Left cardiac atrium (tissue), 4 donors: ENCODE measurements around the gene ANKRD44. TPM values are rescaled to one million over a fixed set of nuclear protein-coding genes. Genes with fewer than 3 reads are reported as not detected.

Source experiments
- ATAC-seq, 2 donors: fragments of 200-7000 bp; cut with Tn5 transposase; one replicate each; pipeline ENCODE4 v1.9.1; 2020; ENCODE audit warnings: mild to moderate bottlenecking in 2 of 2, moderate library complexity in 2 of 2
- DNase-seq: peaks from one replicate; pipeline ENCODE4 v3.0.0-alpha.2; 2020
- intact Hi-C, 2 donors: fragments of 100-400 bp; cut with DNase I; formaldehyde crosslinking; loops; one replicate each; pipeline versions ENCODE4 v1.14.1 to v1.15.1; 2022 to 2023
- total RNA-seq, 2 donors: library from RNA; stranded (reverse); fragmentation: NEBNext Ultra II Directional; extraction: Animal tissue kit (Norgen Biotek cat#: 25700); gene quantifications; one replicate each; pipeline ENCODE4 v1.2.1, GENCODE V29; 2021
- donor health status: DM: no; HTN: yes; CAD: no.
- donor health status: DM: no; HTN: yes; CAD: no; lungs with severe emphysema.
- donor health status: DM: yes; HTN: yes; CAD: no.
- donor health status: Dilated cardiomyopathy.

Gene ANKRD44
- total RNA-seq, 2 donors from 2014 or later: 10.2 to 16.8 TPM

DNA sequence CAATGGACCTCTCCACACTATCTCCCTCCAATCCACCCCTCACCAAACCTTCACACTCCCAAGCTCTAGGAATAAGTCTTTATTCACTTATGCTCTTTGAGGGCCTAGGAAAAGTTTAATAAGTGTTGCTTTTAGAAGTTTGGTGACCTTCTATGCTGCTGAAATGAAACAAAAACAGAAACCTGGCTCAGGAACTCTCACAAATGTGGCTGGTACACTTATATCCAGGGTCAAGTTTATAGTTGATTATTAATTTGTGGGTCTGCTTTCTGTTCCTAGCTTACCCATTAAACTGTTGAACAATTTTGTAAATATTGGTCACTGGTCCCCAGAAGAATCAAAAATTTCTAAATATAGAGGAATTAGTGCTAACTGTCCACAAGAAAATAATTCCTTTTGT is 14.2 kb upstream of the ANKRD44 start:
- ATAC-seq: no peak

DNA sequence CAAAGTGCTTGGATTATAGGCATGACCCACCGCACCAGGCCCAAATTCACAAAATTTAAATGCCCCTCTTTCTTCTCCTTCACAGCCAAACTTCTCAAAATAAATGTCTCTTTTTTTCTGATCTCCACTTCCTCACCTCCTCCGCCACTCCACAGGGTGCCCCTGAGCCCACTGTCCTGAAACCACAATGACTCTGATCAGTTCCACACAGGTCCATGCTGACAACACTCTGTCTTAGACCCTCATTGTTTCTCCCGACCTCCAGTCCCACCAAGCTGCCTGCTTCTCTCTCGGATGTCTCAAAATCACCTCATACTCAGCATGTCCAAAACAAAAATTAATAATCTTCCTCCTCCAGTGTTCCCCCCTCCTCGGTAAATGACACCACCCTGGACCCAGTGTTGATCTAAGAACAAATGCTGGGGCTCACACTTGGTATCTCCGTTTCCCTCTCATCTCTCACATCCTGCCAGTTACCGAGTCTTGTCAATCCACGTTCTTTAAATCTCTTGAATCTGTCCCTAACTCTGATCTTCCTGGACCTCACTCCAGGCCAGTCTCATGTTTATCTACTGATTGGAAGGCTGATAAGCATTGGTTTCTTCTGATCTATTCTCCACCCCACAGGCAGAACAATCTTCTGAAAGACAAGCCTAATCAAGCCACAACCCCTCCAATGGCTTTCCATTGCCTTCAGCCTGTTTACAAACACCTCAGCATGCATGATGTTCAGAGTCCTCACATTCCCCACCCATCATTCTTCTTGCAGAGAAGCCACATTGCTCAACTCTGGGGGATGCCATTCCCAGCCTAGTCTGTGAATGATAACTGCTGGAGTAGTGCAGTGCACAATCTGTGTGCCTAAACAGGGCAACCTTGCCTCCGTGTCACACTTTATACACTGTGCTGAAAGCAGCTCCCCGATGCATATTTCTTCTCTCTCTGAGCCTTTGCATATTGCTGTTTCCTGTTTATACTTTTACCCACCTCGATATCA is 12.4 kb upstream of the ANKRD44 start:
- no peak for DNase-seq
- no peak for ATAC-seq
- intact Hi-C loops: loop anchor here in 1 of 2 donors (5.0 kb wide), 1 partner anchor 44 kb away; no protein-coding TSS in a partner anchor

More for the DNA sequence above, 14.2 kb upstream of the ANKRD44 start:
- DNase-seq: no peak
- intact Hi-C loops: loop anchor here in 1 of 2 donors (5.0 kb wide), 1 partner anchor 42 kb away; no protein-coding TSS in a partner anchor

DNA sequence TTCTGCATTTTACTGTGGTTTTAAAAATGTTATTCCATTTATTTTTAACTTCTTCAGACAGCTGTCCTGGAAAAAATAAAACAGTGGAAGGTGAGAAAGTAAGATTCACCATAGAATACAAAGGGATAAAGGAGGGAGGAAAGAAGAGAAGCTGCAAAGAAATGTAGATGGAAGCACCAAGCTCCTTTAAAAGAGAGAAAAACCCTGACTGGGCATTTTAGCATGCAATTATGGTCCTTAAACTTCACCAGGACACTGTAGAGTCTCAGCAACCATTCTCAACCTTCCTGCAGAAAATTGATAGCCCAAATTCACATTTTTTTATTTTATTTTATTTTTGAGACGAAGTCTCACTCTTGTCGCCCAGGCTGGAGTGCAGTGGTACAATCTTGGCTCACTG is 11.6 kb upstream of the ANKRD44 start:
- intact Hi-C loops: loop anchor here in 1 of 2 donors (5.0 kb wide), 1 partner anchor 45 kb away; no protein-coding TSS in a partner anchor
- no peak for ATAC-seq

DNA sequence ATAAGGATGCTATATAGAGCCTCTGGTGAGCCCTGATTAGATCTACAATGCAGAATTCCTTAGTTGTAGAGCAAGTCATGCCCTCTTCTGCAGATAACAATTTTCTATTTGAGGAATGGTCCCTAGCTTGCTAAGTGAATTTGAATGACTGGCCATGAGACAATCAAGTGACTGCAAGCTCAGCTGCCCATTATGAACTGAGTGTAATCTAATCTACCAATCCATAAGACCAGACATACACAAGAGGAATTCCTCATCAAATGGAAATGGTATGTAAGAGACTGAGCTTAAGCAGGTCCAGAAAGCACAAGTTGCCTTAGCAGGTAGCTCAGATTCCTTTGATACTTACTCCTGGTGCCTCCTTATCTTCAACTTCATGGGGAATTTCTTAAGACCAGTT is 4.8 kb upstream of the ANKRD44 start:
- intact Hi-C loops: no loop called here
- DNase-seq: no peak
- ATAC-seq: no peak

More for the DNA sequence above, 11.6 kb upstream of the ANKRD44 start:
- DNase-seq: no peak

DNA sequence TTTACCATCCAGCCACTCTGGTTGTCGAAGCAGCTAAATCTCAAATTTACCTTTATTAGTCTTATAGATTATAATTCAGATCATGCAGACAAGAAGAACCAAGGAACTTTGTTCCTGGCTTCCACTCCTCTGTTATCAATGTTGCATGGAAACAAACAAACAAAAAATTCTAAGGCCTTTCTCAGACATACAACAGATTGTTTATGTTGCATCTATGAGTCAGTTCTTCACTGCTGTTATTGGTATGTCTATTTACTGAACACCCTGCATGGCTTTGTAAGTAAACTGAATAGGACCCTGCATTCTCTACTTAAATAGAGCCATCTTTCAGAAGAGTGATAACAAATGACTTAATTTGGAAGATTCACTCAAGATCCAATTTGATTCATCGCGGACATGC is 1.6 kb upstream of the ANKRD44 start:
- DNase-seq: no peak

DNA sequence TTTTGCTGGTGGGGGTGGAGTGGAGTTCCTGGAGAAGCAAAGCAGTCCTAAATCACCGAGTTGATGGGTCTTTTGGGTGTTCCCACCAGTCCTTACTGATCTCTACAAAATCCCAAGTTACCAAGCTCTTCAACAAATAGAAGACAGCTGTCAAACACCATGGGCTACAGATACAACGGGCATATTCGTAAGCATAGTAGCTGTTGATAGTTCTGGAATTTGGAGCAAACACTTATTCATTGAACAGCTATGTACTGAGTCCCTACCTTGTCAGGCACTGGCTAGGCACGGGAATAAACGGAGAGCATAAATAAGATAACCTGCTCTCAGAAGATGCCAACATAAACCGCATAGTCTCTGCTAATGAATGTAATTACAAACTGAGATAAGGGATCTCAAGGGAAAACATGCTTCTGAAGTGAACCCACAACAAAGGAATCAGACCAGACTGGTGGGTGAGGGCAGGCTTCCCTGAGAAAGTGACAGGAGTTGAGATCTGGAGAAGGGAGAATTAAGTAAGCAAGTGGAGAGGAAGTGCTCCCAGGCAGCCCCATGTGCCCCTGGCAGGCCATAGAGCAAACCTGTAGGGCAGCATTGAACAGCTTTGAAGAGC is 947 bp upstream of the ANKRD44 start:
- intact Hi-C loops: loop anchor here (5.0 kb wide), 3 partner anchors 124 to 199 kb away; no protein-coding TSS in a partner anchor
- ATAC-seq: no peak
- DNase-seq: no peak

More for the DNA sequence above, 1.6 kb upstream of the ANKRD44 start:
- no peak for ATAC-seq
- intact Hi-C loops: loop anchor here (5.0 kb wide), 3 partner anchors 125 to 200 kb away; no protein-coding TSS in a partner anchor

DNA sequence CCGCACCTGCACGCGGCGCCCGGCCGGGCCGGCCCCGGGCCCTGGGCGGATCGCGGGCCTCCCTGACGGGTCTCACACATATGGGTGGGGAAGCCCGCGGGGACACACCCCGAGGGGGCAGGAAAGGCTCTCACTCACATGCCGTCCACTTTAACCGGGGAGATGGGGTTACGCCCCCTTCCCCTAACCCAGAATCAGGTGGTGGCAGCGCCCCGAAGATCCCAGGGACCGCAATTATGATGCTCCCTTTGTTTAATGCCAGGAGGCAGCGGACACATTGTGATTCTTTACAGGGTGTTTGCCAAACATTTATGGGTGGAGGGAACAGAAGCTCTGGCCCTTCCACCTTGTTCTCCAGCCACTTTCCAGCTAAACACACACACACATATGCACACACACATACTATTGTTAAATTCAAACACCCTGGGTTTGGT is 424 bp upstream of the ANKRD44 start:
- intact Hi-C loops: loop anchor here (1.0 to 5.0 kb wide), 4 partner anchors 120 to 199 kb away; no protein-coding TSS in a partner anchor
- DNase-seq (no peak), ATAC-seq (no peak)

DNA sequence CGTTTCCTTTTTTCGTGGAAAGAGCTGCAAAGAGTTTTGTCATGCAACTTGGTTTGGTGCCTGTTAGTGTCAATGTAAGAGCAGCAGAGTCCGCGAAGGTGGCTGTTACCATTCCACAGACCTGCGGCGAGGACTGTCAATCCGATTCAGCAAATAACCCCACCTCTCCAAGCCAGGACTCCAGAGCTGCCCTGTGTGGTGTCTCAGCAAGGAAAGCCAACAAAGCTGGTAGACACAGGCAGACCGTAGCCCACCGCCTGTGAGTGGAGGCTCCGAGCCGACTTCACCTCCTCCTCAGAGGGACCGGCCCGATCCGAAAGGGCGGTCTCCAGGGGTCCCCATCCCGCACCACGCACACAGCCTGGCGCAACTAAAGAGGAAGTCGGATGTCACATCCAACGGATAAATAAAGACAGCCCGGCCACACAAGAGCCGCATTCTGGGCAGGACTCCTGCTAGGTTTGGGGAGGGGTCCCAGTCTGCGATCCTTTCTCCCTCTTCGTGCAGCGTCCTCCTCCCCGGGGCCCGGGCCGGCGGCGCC is 819 bp downstream of the ANKRD44 start:
- ATAC-seq: peak in 1 of 2 donors; percentile 4
- intact Hi-C loops: loop anchor here (1.0 to 5.0 kb wide), 4 partner anchors 118 to 197 kb away; no protein-coding TSS in a partner anchor
- DNase-seq: peak; percentile 35

DNA sequence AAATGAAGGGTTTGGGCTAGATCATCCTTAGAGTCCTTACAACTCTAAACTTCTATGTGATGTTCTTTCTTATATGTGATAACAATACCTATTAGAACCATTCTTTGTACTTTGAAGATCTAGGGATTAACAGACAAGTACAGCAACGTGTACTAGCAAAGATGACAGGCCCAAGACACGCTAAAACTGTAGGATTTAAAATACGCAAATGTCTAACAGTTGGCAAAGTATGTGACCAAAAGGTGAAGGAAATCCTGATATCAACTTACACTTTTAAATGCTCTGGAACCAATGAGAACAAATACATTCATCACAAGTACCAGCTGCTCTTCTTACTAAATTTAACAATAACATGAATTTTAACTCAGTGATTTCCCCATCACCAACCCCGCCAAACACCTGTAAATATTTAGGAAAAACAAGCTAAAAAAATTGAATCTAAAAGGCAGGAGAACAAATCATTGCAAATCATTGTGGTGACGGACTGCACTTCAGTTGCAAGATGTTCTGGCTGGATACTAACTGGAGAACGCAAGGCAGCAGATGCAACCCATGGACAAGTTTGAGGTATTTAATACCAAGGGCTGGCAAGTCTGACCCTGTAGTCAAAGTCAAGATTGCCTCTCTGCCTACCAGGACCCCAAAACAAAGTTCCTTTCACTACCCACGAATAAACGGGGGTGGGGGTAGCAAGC is 1.4 kb downstream of the ANKRD44 start:
- ATAC-seq (no peak), DNase-seq (no peak)
- intact Hi-C loops: no loop called here

DNA sequence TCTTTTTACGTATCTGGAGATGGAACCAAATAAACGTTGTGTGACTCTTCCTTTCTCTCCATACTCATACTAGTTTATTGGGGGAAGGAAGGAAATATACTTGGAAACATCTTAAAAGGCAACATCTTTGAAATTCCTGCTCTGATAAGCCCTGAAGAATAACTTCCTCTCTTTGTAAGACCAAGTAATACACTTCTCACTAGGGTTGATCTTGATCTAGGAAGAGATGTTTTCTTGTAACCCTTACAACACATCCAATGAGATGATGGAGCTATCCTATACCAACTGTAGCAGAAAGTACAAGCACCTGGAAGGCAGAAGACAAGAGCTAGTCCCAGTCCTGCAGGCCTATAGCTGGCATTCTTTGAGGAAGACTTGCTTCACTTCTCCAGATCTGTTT is 2.0 kb downstream of the ANKRD44 start:
- intact Hi-C loops: no loop called here
- DNase-seq (no peak), ATAC-seq (no peak)

DNA sequence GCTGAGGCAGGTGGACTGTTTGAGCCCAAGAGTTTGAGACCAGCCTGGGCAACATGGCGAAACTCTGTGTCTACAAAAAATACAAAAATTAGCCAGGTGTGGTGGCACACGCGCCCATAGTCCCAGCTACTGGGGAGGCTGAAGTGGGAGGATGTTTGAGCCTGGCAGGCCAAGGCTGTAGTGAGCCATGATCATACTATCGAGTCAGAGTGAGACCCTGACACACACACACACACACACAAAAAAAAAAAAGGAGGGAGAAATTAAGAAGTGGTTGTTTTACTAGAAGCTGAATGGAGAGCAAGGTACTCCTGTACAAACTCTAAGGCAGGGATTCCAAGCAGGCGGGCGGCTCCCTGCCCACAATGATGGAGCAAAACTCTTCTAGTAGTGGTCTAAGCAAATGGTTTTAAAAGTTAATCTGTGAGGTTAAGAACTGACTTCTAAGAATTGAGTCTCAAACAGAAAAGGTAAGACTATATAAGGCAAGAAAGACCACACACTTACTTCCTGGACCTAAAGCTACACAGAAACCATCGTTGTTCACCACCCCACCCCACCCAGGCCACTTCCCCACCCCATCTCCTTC is 2.6 kb downstream of the ANKRD44 start:
- DNase-seq: no peak
- intact Hi-C loops: no loop called here
- ATAC-seq: no peak

DNA sequence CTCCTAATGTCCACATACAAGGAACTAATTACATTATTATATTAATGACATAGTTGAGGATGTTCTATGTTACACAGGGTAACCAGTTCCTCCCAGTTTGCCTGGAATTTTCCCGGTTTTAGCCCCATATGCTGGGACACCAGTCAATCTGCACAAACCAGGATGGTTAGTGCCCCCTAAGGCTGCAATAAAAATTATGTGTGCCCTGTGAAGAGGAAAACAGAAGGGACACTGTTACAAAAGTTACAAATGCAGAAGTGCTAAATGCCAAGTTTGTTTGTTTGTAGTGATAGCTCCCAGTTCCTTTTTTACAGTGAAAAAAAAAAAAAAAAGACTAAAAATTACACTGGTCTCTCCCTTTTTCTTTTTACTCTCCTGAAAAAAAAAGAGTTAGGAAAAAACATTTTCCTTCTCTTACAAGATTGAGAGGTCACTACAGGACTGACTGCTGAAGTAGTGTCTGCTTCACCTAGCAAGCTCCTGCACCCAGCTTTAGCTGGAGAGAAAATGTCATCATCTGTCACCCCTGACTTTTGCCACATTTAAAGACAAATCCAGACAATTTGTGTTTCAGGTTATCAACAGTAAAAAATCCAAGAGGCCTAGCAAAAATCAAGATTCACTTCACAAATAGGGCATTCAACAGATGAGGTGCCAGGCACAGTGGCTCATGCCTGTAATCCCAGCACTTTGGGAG is 3.2 kb downstream of the ANKRD44 start:
- ATAC-seq (no peak), DNase-seq (no peak)
- intact Hi-C loops: no loop called here

DNA sequence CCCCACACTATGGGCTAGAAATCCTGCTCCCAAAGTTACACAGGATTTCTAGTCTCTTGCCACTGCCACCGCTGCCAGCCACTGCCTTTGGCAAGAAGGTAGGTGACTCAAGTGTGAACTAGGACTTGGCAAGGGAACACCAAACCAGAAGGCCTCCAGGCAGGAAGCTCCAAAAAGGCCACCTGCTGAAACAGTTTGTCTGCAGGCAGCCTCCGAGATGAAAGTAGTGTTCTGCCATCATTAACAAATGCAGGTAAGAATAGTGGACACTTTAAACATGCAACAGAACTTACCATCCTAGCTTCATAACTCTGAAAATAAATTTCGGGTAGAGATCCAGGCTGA is 3.9 kb downstream of the ANKRD44 start:
- intact Hi-C loops: no loop called here
- ATAC-seq: peak in 1 of 2 donors; percentile 11
- peak; percentile 55 for DNase-seq

DNA sequence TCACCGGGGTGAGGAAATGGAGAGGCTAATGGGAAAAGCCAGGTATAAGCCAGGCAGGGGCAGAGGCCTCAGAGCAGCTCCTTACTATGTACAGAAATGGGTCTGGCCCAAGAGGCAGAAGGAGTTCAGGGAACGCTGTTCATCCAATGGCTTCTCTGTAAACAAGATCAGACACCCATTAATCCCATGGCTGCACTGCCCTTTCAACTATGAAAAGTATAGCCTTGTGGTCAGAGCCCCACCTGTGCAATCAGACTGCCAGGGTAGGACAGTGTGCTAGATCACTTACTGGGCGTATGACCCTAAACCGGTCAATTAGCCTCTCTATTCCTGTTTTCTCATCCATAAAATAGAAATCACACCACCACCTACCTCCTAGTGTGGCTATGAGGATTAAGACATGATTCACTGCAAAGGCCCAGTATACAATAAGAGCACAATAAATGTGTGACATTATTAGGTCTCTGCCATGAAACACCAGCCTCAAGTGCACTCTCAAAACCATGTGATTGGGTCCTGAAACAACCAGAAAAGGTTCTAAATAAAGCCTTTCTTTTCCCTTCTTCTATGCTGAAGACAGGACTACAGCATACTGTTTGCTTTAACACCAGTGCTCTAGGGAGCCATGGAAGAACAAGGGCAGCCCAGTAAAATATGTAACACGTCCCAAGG is 4.4 kb downstream of the ANKRD44 start:
- intact Hi-C loops: no loop called here
- ATAC-seq (no peak), DNase-seq (no peak)

DNA sequence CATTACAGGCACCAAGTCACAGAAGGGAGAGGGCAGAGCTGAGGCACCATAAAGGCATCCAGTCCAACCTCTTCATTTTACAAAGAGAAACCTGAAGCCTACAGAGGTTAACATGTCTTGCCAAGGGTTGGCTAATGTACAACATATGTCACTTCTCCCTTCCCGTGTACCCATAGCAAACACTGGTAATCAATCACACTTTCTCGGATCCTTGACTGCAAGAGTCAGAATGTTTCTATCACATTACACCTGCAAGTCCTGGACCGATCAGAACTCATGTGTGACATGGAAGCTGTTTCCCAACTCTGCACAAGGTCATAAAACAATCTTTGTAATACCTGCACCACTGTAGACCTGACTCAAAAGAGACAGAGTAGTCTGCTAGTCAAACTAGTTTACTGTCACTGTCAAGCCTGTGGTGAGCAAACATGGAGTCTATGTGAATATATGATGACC is 6.0 kb downstream of the ANKRD44 start:
- ATAC-seq (no peak), DNase-seq (no peak)
- intact Hi-C loops: no loop called here

DNA sequence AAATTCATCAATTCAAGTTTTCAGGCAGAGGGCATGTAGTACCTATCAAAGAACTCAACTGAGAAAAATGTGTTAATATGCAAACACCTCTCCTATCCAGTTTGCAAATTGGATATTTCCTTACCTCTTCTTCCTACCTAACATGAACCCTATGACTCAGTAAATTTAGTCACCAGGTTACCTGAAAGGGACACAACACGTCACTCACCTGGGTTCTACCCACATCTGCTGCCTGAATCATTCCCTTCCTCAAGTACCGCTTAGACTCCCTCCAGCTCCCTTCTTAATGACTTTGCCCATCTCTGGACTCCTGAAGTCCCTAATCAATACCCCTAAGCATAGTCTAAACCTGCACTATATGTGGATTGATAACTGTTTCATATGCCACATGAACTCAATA is 10.4 kb downstream of the ANKRD44 start:
- DNase-seq (no peak), ATAC-seq (no peak)
- intact Hi-C loops: no loop called here

DNA sequence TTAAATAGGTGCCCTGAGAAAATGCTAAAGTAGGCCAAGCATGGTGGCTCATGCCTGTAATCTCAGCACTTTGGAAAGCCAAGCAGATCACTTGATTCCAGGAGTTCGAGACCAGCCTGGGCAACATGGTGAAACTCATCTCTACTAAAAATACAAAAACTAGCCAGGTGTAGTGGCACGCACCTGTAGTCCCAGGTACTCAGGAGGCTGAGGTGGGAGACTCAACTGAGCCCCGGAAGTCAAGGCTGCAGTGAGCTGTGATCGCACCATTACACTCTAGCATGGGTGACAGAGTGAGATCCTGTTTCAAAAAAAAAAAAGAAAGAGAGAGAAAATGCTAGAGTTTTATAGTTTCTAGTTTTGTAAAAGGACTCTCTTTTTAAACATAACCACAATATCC is 12.0 kb downstream of the ANKRD44 start:
- no peak for DNase-seq
- ATAC-seq: no peak
- intact Hi-C loops: no loop called here
